Natural killer cell treated with Interleukin-12 subunit alpha and Interleukin-12 subunit beta and Interleukin-15 and Interleukin-18, amount 100 ng/mL, for 72 hours (primary cell): ENCODE results near the gene BLTP1. TPM values are rescaled to one million over a fixed set of nuclear protein-coding genes. Genes with fewer than 3 reads are reported as not detected.

Experiments
- total RNA-seq, 2 donors: library from RNA; stranded (reverse); gene quantifications; one replicate each; pipeline ENCODE4 v1.2.3, GENCODE V29; 2022

Gene BLTP1
- total RNA-seq, 2 donors from 2014 or later: 34.9 to 45.2 TPM

Other genes starting within 250 kb of the BLTP1 start
- under 1 TPM; 0.24 to 0.73 TPM for gene TRPC3, start 200.3 kb upstream of the BLTP1 start, total RNA-seq
- gene ADAD1, start 226.7 kb downstream of the BLTP1 start, total RNA-seq: not detected